Mesothelial cell of epicardium (in vitro differentiated cells): ENCODE measurements around the gene DLGAP1. TPM values are rescaled to one million over a fixed set of nuclear protein-coding genes. Genes with fewer than 3 reads are reported as not detected.

ENCODE experiments used
- DNase-seq, 2 experiments: peaks; one replicate each; pipeline ENCODE4 v3.0.0; 2021; ENCODE audit warnings: low spot score in 2 of 2; ENCODE audit not compliant: unreplicated experiment in 2 of 2
- H3K27ac Mint-ChIP-seq: 2 replicates; pipeline ENCODE4 v1.8.0; 2021; ENCODE audit warnings: mixed read lengths
- H3K27me3 Mint-ChIP-seq: 2 replicates; pipeline ENCODE4 v1.8.0; 2021; ENCODE audit warnings: low read depth, mixed read lengths
- H3K36me3 Mint-ChIP-seq: 2 replicates; pipeline ENCODE4 v1.8.0; 2021; ENCODE audit warnings: mixed read lengths
- H3K4me1 Mint-ChIP-seq: 2 replicates; pipeline ENCODE4 v1.8.0; 2021; ENCODE audit warnings: mixed read lengths
- H3K4me3 Mint-ChIP-seq: 2 replicates; pipeline ENCODE4 v1.8.0; 2021; ENCODE audit warnings: mild to moderate bottlenecking, moderate library complexity, mixed read lengths
- H3K9me3 Mint-ChIP-seq: 2 replicates; pipeline ENCODE4 v1.8.0; 2021; ENCODE audit warnings: mixed read lengths
- CTCF ChIP-seq: fragments of 200-600 bp; sonication (generic); IDR thresholded peaks from one replicate; pipeline ENCODE4 v1.5.0; 2021; ENCODE audit warnings: antibody characterized with exemption; ENCODE audit not compliant: unreplicated experiment
- total RNA-seq: library from RNA; stranded (reverse); gene quantifications from 3 replicates; pipeline ENCODE4 v1.2.1, GENCODE V29; 2021

DLGAP1 gene
- total RNA-seq, 1 donor from 2014 or later, result 4.6 TPM

- no peak for DNase-seq
- no peak for TF ChIP-seq CTCF
- no peaks in the 10 kb centered on the region for H3K36me3 Mint-ChIP-seq
- peaks cover 1% of the 10 kb centered on the region for H3K27me3 Mint-ChIP-seq
- H3K4me1 Mint-ChIP-seq, result peaks cover 5% of the 10 kb centered on the region
- no peak overlapping the region for H3K27ac Mint-ChIP-seq
- no peak overlapping the region for H3K4me3 Mint-ChIP-seq
- peaks cover 4% of the 10 kb centered on the region for H3K9me3 Mint-ChIP-seq
Measured at GRCh38 chr18:4385876-4386275, 69.2 kb downstream of the DLGAP1 start.

DNA sequence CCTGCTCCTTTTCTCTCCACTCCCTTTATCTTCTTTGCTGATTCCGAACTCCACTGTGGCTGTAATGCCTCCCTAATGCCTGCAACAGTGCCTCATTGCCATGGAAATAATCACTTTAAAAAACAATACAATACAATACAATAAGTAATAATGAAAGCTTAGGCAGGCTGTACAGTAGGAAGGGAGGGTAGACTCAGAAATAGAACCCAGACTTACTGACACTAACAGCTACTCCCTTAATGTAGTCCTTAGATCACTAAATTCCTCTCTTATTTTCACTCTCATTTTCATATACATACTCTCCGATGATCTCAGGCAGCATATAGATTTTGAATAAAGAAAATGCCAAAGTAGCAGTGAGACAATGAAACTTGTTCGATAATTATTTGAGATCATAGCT lies 70.2 kb downstream of the DLGAP1 start:
- Mint-ChIP-seq H3K4me1 (peaks cover 5% of the 10 kb centered on the region), H3K27ac (no peak overlapping the region)
- DNase-seq, result no peak

GRCh38 chr18:4374564-4374963 lies 80.5 kb downstream of the DLGAP1 start:
- Mint-ChIP-seq H3K4me3 (no peak overlapping the region), H3K9me3 (no peaks in the 10 kb centered on the region), H3K27ac (no peak overlapping the region), H3K27me3 (peaks cover 4% of the 10 kb centered on the region), H3K4me1 (no peaks in the 10 kb centered on the region), H3K36me3 (no peaks in the 10 kb centered on the region)
- no peak for TF ChIP-seq CTCF
- no peak for DNase-seq

More for the DNA sequence above, 70.2 kb downstream of the DLGAP1 start:
- no peaks in the 10 kb centered on the region for H3K36me3 Mint-ChIP-seq
- H3K9me3 Mint-ChIP-seq, result no peaks in the 10 kb centered on the region
- no peak overlapping the region for H3K4me3 Mint-ChIP-seq
- TF ChIP-seq CTCF, result no peak
- peaks cover 1% of the 10 kb centered on the region for H3K27me3 Mint-ChIP-seq

GRCh38 chr18:4369705-4370104 lies 85.4 kb downstream of the DLGAP1 start:
- TF ChIP-seq CTCF, result no peak
- peaks cover 1% of the 10 kb centered on the region for H3K36me3 Mint-ChIP-seq
- DNase-seq, result no peak
- H3K27me3 Mint-ChIP-seq, result no peaks in the 10 kb centered on the region
- no peak overlapping the region for H3K27ac Mint-ChIP-seq
- no peaks in the 10 kb centered on the region for H3K4me1 Mint-ChIP-seq
- peaks cover 3% of the 10 kb centered on the region for H3K9me3 Mint-ChIP-seq
- no peak overlapping the region for H3K4me3 Mint-ChIP-seq

DNA sequence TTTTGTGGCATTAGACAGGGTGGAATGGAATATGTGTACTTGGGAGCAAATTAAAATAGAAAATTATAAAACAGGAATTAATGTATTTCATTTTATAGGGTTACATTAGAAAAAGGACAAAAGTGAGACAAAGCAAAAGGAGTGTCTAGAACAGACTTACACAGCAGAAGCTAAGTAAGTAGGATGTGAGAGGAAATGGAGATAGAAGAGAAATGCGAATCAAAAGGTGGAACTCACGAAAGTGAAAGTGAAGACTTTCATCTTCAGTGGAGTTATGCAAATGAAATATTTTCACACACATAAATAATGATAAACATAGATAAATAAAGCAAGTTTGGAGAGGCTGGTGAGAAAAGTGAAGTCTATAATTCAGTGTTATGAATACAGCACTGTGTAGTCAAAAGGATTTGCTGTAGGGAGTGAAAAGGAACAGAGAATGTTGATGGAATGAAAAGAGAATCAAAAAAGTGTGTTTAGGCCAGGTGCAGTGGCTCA lies 94.8 kb downstream of the DLGAP1 start:
- H3K9me3 Mint-ChIP-seq, result peaks cover 22% of the 10 kb centered on the region
- H3K4me1 Mint-ChIP-seq, result no peaks in the 10 kb centered on the region
- H3K27ac Mint-ChIP-seq, result no peak overlapping the region
- peaks cover 4% of the 10 kb centered on the region for H3K36me3 Mint-ChIP-seq
- H3K4me3 Mint-ChIP-seq, result no peak overlapping the region
- no peak for DNase-seq
- no peaks in the 10 kb centered on the region for H3K27me3 Mint-ChIP-seq
- TF ChIP-seq CTCF, result no peak

GRCh38 chr18:4358618-4359017 lies 96.5 kb downstream of the DLGAP1 start:
- no peaks in the 10 kb centered on the region for H3K4me1 Mint-ChIP-seq

More at GRCh38 chr18:4358618-4359017, 96.5 kb downstream of the DLGAP1 start:
- H3K9me3 Mint-ChIP-seq, result peaks cover 15% of the 10 kb centered on the region
- peaks cover 11% of the 10 kb centered on the region for H3K27me3 Mint-ChIP-seq
- TF ChIP-seq CTCF, result no peak
- no peak overlapping the region for H3K27ac Mint-ChIP-seq
- DNase-seq, result no peak
- no peaks in the 10 kb centered on the region for H3K36me3 Mint-ChIP-seq
- no peak overlapping the region for H3K4me3 Mint-ChIP-seq
